ENCODE measurements around the gene TMEM132C.

TMEM132C gene

GRCh38 chr12:128729628-128730121, 462.7 kb downstream of the TMEM132C start:
- DNase-seq: no peak

- DNase-seq: no peak
Measured at GRCh38 chr12:128734371-128734770, 467.4 kb downstream of the TMEM132C start.

- no peak for DNase-seq
Measured at GRCh38 chr12:128737292-128737966, 470.5 kb downstream of the TMEM132C start.

GRCh38 chr12:128743916-128744315, 476.9 kb downstream of the TMEM132C start:
- DNase-seq: no peak

GRCh38 chr12:128745772-128746689, 479.1 kb downstream of the TMEM132C start:
- DNase-seq: no peak

- no peak for DNase-seq
Measured at GRCh38 chr12:128747441-128747840, 480.5 kb downstream of the TMEM132C start.

GRCh38 chr12:128752386-128752785, 485.4 kb downstream of the TMEM132C start:
- DNase-seq: no peak

- DNase-seq: no peak
Measured at GRCh38 chr12:128753438-128753837, 486.5 kb downstream of the TMEM132C start.

GRCh38 chr12:128754275-128754674, 487.3 kb downstream of the TMEM132C start:
- no peak for DNase-seq

- DNase-seq: no peak
Measured at GRCh38 chr12:128755566-128755965, 488.6 kb downstream of the TMEM132C start.
